Esophagus muscularis mucosa (tissue), 4 donors: ENCODE measurements around the gene SLC17A9. TPM values are rescaled to one million over a fixed set of nuclear protein-coding genes. Genes with fewer than 3 reads are reported as not detected.

Experiments
- DNase-seq: peaks from one replicate; pipeline ENCODE4 v3.0.0-alpha.2; 2017; ENCODE audit errors: extremely low spot score
- H3K27ac ChIP-seq, 4 donors: fragments of 200-600 bp; sonication (generic); replicated peaks in 1 of 4; 1 replicate in 3 of 4; 2 replicates in 1 of 4; pipeline ENCODE4 v1.5.1; 2016 to 2019; ENCODE audit warnings: mild to moderate bottlenecking in 1 of 4
- H3K27me3 ChIP-seq, 4 donors: fragments of 200-600 bp; sonication (generic); one replicate each; pipeline versions ENCODE4 v1.5.1 to v1.6.0; 2016 to 2019
- H3K36me3 ChIP-seq, 4 donors: fragments of 200-600 bp; sonication (generic); one replicate each; pipeline ENCODE4 v1.5.1; 2016 to 2019
- H3K4me1 ChIP-seq, 4 donors: fragments of 200-600 bp; sonication (generic); one replicate each; pipeline ENCODE4 v1.5.1; 2016 to 2019
- H3K4me3 ChIP-seq, 4 donors: fragments of 200-600 bp; sonication (generic); 1 replicate in 2 of 4; 2 replicates in 2 of 4; pipeline ENCODE4 v1.5.1; 2016 to 2019; ENCODE audit warnings: mild to moderate bottlenecking in 4 of 4, moderate library complexity in 1 of 4
- H3K9me3 ChIP-seq, 4 donors: fragments of 200-600 bp; sonication (generic); 1 replicate in 3 of 4; 2 replicates in 1 of 4; pipeline ENCODE4 v1.5.1; 2016 to 2019
- EP300 ChIP-seq: sonication (generic); formaldehyde crosslinking; IDR thresholded peaks from one replicate; pipeline ENCODE4 v1.6.1; 2017; ENCODE audit warnings: antibody characterized with exemption
- POLR2A ChIP-seq: fragments of 450-650 bp; IDR thresholded peaks from one replicate; pipeline ENCODE4 v1.6.1; 2017; ENCODE audit warnings: antibody characterized with exemption, moderate library complexity, mild to moderate bottlenecking, low read depth
- POLR2AphosphoS5 ChIP-seq, 2 donors: sonication (generic); formaldehyde crosslinking; IDR thresholded peaks; one replicate each; pipeline ENCODE4 v1.6.1; 2017; ENCODE audit warnings: antibody characterized with exemption in 2 of 2
- WGBS: methylation state at CpG from one replicate; pipeline ENCODE4 v1.1.5; 2018; 5-methylcytosine and 5-hydroxymethylcytosine counted together
- intact Hi-C: fragments of 100-400 bp; cut with DNase I; formaldehyde crosslinking; loops from one replicate; pipeline ENCODE4 v1.15.1; 2023
- total RNA-seq, 4 donors: library from RNA; depleted of rRNA; stranded (reverse); fragments of >200 nt; gene quantifications; one replicate each; pipeline versions ENCODE4 v1.1.0 to v1.2.1, GENCODE V29; 2016
- TF ChIP-seq, protein P1 (sequence below), 3 experiments: fragments of 200-600 bp in 2 of 3; fragments of 450-650 bp in 1 of 3; sonication (generic) in 2 of 3; IDR thresholded peaks; one replicate each; pipeline ENCODE4 v1.5.1; 2017 to 2019; ENCODE audit warnings: antibody characterized with exemption in 3 of 3, mild to moderate bottlenecking in 2 of 3, moderate library complexity in 1 of 3

The SLC17A9 gene
- total RNA-seq, 4 donors from 2014 or later, result 2.2 to 5.2 (median 2.7) TPM

- peak overlapping the region; percentile 95 to 98 (median 98) for H3K27ac ChIP-seq
- intact Hi-C loops, result no loop called here
- H3K27me3 ChIP-seq, result no peaks in the 10 kb centered on the region
- WGBS, result 26% methylated on average over 12 of the region's 12 CpGs
- TF ChIP-seq, protein P1, sequence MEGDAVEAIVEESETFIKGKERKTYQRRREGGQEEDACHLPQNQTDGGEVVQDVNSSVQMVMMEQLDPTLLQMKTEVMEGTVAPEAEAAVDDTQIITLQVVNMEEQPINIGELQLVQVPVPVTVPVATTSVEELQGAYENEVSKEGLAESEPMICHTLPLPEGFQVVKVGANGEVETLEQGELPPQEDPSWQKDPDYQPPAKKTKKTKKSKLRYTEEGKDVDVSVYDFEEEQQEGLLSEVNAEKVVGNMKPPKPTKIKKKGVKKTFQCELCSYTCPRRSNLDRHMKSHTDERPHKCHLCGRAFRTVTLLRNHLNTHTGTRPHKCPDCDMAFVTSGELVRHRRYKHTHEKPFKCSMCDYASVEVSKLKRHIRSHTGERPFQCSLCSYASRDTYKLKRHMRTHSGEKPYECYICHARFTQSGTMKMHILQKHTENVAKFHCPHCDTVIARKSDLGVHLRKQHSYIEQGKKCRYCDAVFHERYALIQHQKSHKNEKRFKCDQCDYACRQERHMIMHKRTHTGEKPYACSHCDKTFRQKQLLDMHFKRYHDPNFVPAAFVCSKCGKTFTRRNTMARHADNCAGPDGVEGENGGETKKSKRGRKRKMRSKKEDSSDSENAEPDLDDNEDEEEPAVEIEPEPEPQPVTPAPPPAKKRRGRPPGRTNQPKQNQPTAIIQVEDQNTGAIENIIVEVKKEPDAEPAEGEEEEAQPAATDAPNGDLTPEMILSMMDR (IDR thresholded peaks at IDR 0.05), result no peak
- no peak for TF ChIP-seq EP300
- no peak for TF ChIP-seq POLR2A
- no peak for TF ChIP-seq POLR2AphosphoS5 (IDR thresholded peaks at IDR 0.05)
- H3K9me3 ChIP-seq, result no peaks in the 10 kb centered on the region
- H3K4me1 ChIP-seq, result peaks cover 78 to 89% (median 87%) of the 10 kb centered on the region in 4 donors
- no peaks in the 10 kb centered on the region for H3K36me3 ChIP-seq
- no peak for DNase-seq
- H3K4me3 ChIP-seq, result peak overlapping the region; percentile 79 to 97 (median 95)
Measured at GRCh38 chr20:62924442-62925075, 27.9 kb upstream of the SLC17A9 start.

- Histone ChIP-seq H3K27me3 (no peaks in the 10 kb centered on the region), H3K4me1 (peaks cover 78 to 89% (median 87%) of the 10 kb centered on the region in 4 donors), H3K4me3 (peak overlapping the region; percentile 79 to 97 (median 95)), H3K27ac (peak overlapping the region; percentile 95 to 98 (median 98)), H3K36me3 (no peaks in the 10 kb centered on the region), H3K9me3 (no peaks in the 10 kb centered on the region)
- no peak for TF ChIP-seq POLR2AphosphoS5 (IDR thresholded peaks at IDR 0.05)
- TF ChIP-seq POLR2A, result no peak
- no peak for TF ChIP-seq EP300
- TF ChIP-seq, protein P1 (IDR thresholded peaks at IDR 0.05), result no peak
- intact Hi-C loops, result no loop called here
- 0% methylated on average over 4 of the region's 4 CpGs for WGBS
- DNase-seq, result no peak
Measured at GRCh38 chr20:62925076-62925419, 27.5 kb upstream of the SLC17A9 start.

DNA sequence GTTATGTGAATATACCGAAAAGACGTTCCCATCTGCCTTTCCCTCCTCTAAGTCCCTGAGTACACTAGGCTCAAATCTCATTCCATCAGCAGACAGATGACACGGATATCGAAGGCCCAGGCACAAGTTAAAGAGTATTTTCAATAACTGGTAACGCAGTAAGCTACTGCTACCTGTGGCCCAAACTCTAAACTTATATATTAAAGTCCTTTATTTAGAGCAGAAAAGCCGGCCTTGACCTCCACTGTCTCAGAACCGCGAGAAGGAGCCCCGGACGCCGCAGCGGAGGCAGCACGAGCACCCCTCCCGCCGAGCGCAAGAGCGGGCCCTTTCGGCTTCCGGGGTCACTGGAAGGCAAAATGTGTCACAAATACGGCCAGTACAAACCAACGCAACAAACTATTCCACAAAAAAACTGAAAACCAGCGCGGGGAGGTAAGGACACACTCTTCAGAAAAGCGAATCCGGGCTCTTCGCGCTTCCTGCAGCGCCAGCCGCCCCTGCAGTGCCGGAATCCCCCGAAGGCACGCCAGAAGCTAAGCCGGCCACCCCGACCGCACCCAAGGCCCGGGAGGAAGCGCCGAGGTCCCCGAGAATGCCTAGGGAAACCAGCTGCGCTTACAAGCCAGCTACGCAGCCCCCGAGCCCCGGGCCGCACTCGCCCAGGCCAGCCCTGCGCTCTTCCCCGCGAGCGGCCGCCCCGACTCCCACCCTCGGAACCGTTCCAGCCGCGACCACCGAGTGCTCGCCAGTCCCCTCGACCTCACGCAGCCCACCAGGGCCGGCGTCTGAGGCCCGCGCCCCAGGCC is 26.9 kb upstream of the SLC17A9 start:
- H3K4me3 ChIP-seq, result peak overlapping the region; percentile 79 to 97 (median 95)
- no peak for TF ChIP-seq POLR2AphosphoS5 (IDR thresholded peaks at IDR 0.05)
- no peak for TF ChIP-seq POLR2A
- TF ChIP-seq, protein P1 (IDR thresholded peaks at IDR 0.05), result no peak
- no peak for TF ChIP-seq EP300
- no peaks in the 10 kb centered on the region for H3K36me3 ChIP-seq
- WGBS, result 4% methylated on average over 8 of the region's 63 CpGs
- H3K27me3 ChIP-seq, result no peaks in the 10 kb centered on the region
- DNase-seq, result no peak
- intact Hi-C loops, result no loop called here
- no peaks in the 10 kb centered on the region for H3K9me3 ChIP-seq
- peaks cover 74 to 87% (median 86%) of the 10 kb centered on the region in 4 donors for H3K4me1 ChIP-seq
- peak overlapping the region; percentile 95 to 98 (median 98) for H3K27ac ChIP-seq

DNA sequence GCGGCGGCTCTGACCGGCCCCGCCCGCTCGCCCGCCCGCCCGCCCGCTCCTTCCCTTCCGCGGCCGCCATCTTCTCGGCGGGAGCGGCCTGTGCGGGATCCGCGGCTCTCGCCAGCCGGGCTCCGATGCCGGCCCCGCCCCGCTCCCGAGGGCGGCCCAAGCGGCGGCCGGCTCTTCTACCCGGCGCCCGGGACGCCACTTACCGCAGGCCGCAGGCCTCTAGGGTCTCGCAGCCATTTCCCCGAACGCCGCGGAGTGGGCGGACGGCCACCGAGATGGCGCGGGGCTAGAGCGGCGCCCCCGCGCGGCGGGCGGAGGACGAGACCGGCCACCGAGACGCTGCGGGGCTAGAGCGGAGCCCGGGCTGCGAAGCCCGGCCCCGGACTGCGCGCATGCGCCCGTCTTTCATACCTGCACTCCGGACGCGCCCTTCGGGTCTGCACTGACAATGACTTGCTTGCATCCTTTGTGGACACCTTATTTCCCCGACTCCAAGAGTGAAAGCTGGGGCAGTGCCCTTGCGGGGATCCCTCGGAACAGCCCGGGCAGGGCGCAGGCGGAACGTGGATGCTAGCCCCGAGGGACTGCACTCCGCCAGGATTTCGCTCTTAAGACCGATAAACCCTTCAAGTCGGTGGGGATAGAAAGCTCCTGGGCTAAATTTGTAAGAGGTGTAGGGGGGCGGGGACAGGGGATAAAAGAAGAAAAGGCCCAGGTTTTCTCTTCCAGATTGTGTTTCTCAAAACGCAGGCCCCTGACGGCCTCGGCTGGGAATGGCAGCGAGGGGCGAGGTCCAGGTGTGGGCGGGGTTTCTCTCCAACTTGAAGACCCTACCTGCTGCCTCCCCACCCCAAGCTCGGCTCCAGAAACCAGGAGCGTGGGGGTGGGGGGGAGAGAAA is 26.0 kb upstream of the SLC17A9 start, which contains the start of gene DIDO1:
Gene DIDO1 (minus strand): TSS at position 277 of the 899 bp plus-strand sequence.
- TF ChIP-seq EP300, result no peak
- TF ChIP-seq, protein P1 (IDR thresholded peaks at IDR 0.05), result peak; percentile 80 to 90 (median 81)
- TF ChIP-seq POLR2A, result peak; percentile 67
- TF ChIP-seq POLR2AphosphoS5 (IDR thresholded peaks at IDR 0.05), result peak; percentile 78 to 86
- H3K27ac ChIP-seq, result peak within 1 kb of the TSS; percentile 95 to 98 (median 98)
- peaks cover 65 to 81% (median 77%) of the 10 kb centered on the region in 4 donors for H3K4me1 ChIP-seq
- no peaks in the 10 kb centered on the region for H3K9me3 ChIP-seq
- intact Hi-C loops, result no loop called here
- peak within 1 kb of the TSS; percentile 79 to 97 (median 95) for H3K4me3 ChIP-seq
- H3K27me3 ChIP-seq, result no peaks in the 10 kb centered on the region
- H3K36me3 ChIP-seq, result no peaks in the 10 kb centered on the region
- 4% methylated on average over 32 of the region's 92 CpGs for WGBS
- DNase-seq, result peak; percentile 93
